Inferior parietal cortex (tissue), 1 donor: ENCODE measurements around the gene ABCA13.

Experiments
- DNase-seq: peaks from one replicate; pipeline ENCODE4 v3.0.0-alpha.2; 2016; ENCODE audit errors: extremely low spot score

The ABCA13 gene

GRCh38 chr7:48242846-48243245 lies 71.6 kb downstream of the ABCA13 start:
- DNase-seq, result no peak

GRCh38 chr7:48244864-48245271 lies 73.6 kb downstream of the ABCA13 start:
- DNase-seq, result peak; percentile 4

- DNase-seq, result no peak
Measured at GRCh38 chr7:48245751-48246472, 74.7 kb downstream of the ABCA13 start.

- no peak for DNase-seq
Measured at GRCh38 chr7:48249166-48249565, 77.9 kb downstream of the ABCA13 start.

GRCh38 chr7:48250441-48250951 lies 79.2 kb downstream of the ABCA13 start:
- DNase-seq, result no peak

GRCh38 chr7:48251766-48252165 lies 80.5 kb downstream of the ABCA13 start:
- DNase-seq, result no peak

- DNase-seq, result no peak
Measured at GRCh38 chr7:48252995-48253394, 81.7 kb downstream of the ABCA13 start.

- no peak for DNase-seq
Measured at GRCh38 chr7:48255046-48255445, 83.8 kb downstream of the ABCA13 start.

GRCh38 chr7:48259463-48260280 lies 88.4 kb downstream of the ABCA13 start:
- no peak for DNase-seq

- DNase-seq, result no peak
Measured at GRCh38 chr7:48261696-48262095, 90.4 kb downstream of the ABCA13 start.

- DNase-seq, result no peak
Measured at GRCh38 chr7:48262606-48263310, 91.5 kb downstream of the ABCA13 start.

GRCh38 chr7:48263311-48263650 lies 92.0 kb downstream of the ABCA13 start:
- DNase-seq, result no peak

GRCh38 chr7:48269066-48269465 lies 97.8 kb downstream of the ABCA13 start:
- DNase-seq, result no peak

- DNase-seq, result no peak
Measured at GRCh38 chr7:48274662-48275061, 103.4 kb downstream of the ABCA13 start.

GRCh38 chr7:48279420-48279819 lies 108.2 kb downstream of the ABCA13 start:
- DNase-seq, result no peak

- DNase-seq, result no peak
Measured at GRCh38 chr7:48280100-48280499, 108.8 kb downstream of the ABCA13 start.

- DNase-seq, result no peak
Measured at GRCh38 chr7:48285373-48285772, 114.1 kb downstream of the ABCA13 start.

GRCh38 chr7:48286836-48287235 lies 115.6 kb downstream of the ABCA13 start:
- no peak for DNase-seq

- DNase-seq, result no peak
Measured at GRCh38 chr7:48289656-48290055, 118.4 kb downstream of the ABCA13 start.

- DNase-seq, result no peak
Measured at GRCh38 chr7:48292949-48293348, 121.7 kb downstream of the ABCA13 start.

- no peak for DNase-seq
Measured at GRCh38 chr7:48295296-48295971, 124.2 kb downstream of the ABCA13 start.

- no peak for DNase-seq
Measured at GRCh38 chr7:48296966-48297365, 125.7 kb downstream of the ABCA13 start.
